Measurements from ENCODE around the gene FHOD1. TPM values are rescaled to one million over a fixed set of nuclear protein-coding genes. Genes with fewer than 3 reads are reported as not detected.

FHOD1 gene
- total and polyA plus RNA-seq, 9 of the 15 experiments (the other 6 are each of a cell fraction or from before 2014, with no cell fraction given): 18.7 to 126 (median 32.3) TPM

GRCh38 chr16:67241008-67241900 lies 6.0 kb downstream of the FHOD1 start (continued):
- no peak for TF ChIP-seq TFE3 (CRISPR knock-in tag; IDR thresholded peaks at IDR 0.05)
- no peak; the same call in 1 of the 2 replicates for TF ChIP-seq ZNF584 (CRISPR knock-in tag; IDR thresholded peaks at IDR 0.05; ENCODE audit: low read depth)
- TF ChIP-seq, protein P1, sequence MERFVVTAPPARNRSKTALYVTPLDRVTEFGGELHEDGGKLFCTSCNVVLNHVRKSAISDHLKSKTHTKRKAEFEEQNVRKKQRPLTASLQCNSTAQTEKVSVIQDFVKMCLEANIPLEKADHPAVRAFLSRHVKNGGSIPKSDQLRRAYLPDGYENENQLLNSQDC (CRISPR knock-in tag; IDR thresholded peaks at IDR 0.05): no peak
- no peak for TF ChIP-seq SIN3A (IDR thresholded peaks at IDR 0.05; ENCODE audit: borderline replicate concordance in 2 of 2, control insufficient read depth in 1 of 2, low read depth in 2 of 2, low read length in 2 of 2)
- TF ChIP-seq ZBTB1 (CRISPR knock-in tag; IDR thresholded peaks at IDR 0.05; ENCODE audit: borderline replicate concordance, low read depth): no peak
- no peak for TF ChIP-seq ZNF408 (CRISPR knock-in tag; IDR thresholded peaks at IDR 0.05; ENCODE audit: low read depth)
- TF ChIP-seq ZNF512 (tag; IDR thresholded peaks at IDR 0.05): no peak
- no peak; a peak in 1 of 4 replicates for TF ChIP-seq ZNF639 (CRISPR knock-in tag; conservative IDR thresholded peaks at IDR 0.05 in 1 of 2, IDR thresholded peaks at IDR 0.05 in 1 of 2)
- TF ChIP-seq ZNF217 (CRISPR knock-in tag; IDR thresholded peaks at IDR 0.05): no peak
- no peak for TF ChIP-seq HIVEP1 (CRISPR knock-in tag; IDR thresholded peaks at IDR 0.05)
- TF ChIP-seq TGIF2 (CRISPR knock-in tag; IDR thresholded peaks at IDR 0.05): no peak
- no peak for TF ChIP-seq KDM5B (IDR thresholded peaks at IDR 0.05; ENCODE audit: insufficient replicate concordance, low read depth, low read length)
- TF ChIP-seq DNMT1 (IDR thresholded peaks at IDR 0.05): no peak
- no peak for TF ChIP-seq NR2C2 (CRISPR knock-in tag; IDR thresholded peaks at IDR 0.05)
- TF ChIP-seq NR2C2 (tag; IDR thresholded peaks at IDR 0.05): peak; percentile 14; the same call in 1 of the 2 replicates
- no peak for TF ChIP-seq WHSC1 (IDR thresholded peaks at IDR 0.05; ENCODE audit: low read length)
- TF ChIP-seq NFIX (CRISPR knock-in tag; IDR thresholded peaks at IDR 0.05; ENCODE audit: low read depth): no peak
- TF ChIP-seq CBX1 (IDR thresholded peaks at IDR 0.05; ENCODE audit: low read depth): no peak
- TF ChIP-seq ARID1B (IDR thresholded peaks at IDR 0.05): peak; percentile 80
- TF ChIP-seq ZFP91 (CRISPR knock-in tag; IDR thresholded peaks at IDR 0.05): no peak

All from K562 (cell line).